WERI-Rb-1 (cell line): ENCODE results near the gene CFAP45.

Experiments used
- DNase-seq: peaks from one replicate; pipeline ENCODE4 v3.0.0-alpha.2; 2020
- H3K27ac ChIP-seq: fragments of 250-450 bp; sonication (Bioruptor Pico); 2 replicates; pipeline ENCODE4 v1.5.1; 2020; ENCODE audit warnings: mild to moderate bottlenecking, moderate library complexity
- H3K27me3 ChIP-seq: fragments of 250-450 bp; sonication (Bioruptor Pico); 2 replicates; pipeline ENCODE4 v1.5.1; 2021; ENCODE audit warnings: mild to moderate bottlenecking, low read depth, moderate library complexity; ENCODE audit not compliant: insufficient read depth, severe bottlenecking
- H3K36me3 ChIP-seq: fragments of 250-450 bp; sonication (Bioruptor Pico); 2 replicates; pipeline ENCODE4 v1.5.1; 2020; ENCODE audit warnings: mild to moderate bottlenecking, moderate library complexity
- H3K4me3 ChIP-seq: 2 replicates; pipeline ENCODE4 v1.5.1; 2011; ENCODE audit warnings: low read depth, mild to moderate bottlenecking, control low read depth, low read length
- H3K9me3 ChIP-seq: fragments of 250-450 bp; sonication (Bioruptor Pico); 2 replicates; pipeline ENCODE4 v1.5.1; 2021; ENCODE audit warnings: mild to moderate bottlenecking, moderate library complexity; ENCODE audit not compliant: severe bottlenecking
- TF ChIP-seq, protein P1 (sequence below): IDR thresholded peaks from 2 replicates; pipeline ENCODE4 v1.5.1; 2011; ENCODE audit warnings: low read depth, mild to moderate bottlenecking, control low read depth, inconsistent platforms, low read length

Gene CFAP45

DNA sequence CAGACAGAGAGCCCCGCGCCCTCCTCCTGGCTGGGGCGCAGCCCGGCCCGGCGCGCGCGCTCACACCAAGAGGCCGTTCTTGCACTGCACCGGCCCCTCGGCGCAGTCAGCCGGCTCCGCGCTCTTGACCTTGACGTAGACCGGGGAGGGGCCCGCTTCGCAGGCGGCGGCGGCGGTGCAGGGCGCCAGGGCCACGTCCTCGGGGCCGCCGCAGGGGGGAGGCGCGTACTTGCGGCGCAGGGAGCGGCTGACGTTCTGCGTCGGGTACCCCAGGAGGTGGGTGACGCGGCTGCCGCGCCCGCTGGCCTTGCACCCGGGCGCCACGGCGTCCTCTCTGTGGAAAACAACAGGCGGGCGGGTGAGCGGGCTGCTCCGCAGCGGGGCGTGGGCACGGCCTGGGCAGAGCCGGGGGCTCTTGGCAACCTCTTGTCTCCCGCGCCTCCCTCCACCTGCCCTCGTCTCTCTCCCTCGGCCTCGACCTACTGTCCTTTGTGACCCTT lies 45.2 kb downstream of the CFAP45 start:
- H3K4me3 ChIP-seq, result peak overlapping the region; percentile 35
- H3K27ac ChIP-seq, result no peak overlapping the region

DNA sequence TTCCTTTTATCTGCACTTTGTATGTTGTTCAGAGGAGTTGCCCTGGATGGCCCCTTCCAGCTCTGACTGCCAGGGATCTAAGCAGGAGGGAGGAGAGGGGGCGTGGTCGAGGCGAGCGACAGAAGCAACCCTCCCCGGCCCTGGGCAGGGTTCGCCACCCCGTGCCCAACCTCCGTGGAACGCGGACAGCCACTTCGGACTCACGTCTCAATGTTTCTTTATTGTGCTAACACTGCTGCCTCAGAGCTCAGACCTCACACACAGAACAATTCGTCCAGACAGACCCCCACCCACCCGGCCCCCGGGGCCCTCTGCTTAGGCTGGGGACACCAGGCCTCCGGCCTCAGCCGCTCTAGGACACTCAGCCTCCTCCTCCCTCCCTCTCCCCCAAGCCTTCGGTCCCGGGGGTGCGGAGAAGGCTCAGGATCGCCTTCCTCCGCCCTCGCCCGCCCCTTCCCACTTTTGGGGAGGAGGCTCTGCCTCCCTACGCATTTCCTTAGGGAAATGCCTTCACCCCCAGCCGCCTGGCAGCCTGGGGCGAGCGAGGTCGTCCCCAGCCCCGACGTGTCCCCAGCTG lies 45.8 kb downstream of the CFAP45 start:
- peak; percentile 51 for DNase-seq
- H3K27ac ChIP-seq, result no peak overlapping the region
- TF ChIP-seq, protein P1, sequence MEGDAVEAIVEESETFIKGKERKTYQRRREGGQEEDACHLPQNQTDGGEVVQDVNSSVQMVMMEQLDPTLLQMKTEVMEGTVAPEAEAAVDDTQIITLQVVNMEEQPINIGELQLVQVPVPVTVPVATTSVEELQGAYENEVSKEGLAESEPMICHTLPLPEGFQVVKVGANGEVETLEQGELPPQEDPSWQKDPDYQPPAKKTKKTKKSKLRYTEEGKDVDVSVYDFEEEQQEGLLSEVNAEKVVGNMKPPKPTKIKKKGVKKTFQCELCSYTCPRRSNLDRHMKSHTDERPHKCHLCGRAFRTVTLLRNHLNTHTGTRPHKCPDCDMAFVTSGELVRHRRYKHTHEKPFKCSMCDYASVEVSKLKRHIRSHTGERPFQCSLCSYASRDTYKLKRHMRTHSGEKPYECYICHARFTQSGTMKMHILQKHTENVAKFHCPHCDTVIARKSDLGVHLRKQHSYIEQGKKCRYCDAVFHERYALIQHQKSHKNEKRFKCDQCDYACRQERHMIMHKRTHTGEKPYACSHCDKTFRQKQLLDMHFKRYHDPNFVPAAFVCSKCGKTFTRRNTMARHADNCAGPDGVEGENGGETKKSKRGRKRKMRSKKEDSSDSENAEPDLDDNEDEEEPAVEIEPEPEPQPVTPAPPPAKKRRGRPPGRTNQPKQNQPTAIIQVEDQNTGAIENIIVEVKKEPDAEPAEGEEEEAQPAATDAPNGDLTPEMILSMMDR, result no peak
- no peaks in the 10 kb centered on the region for H3K36me3 ChIP-seq
- H3K27me3 ChIP-seq, result peaks cover 90% of the 10 kb centered on the region
- peaks cover 8% of the 10 kb centered on the region for H3K9me3 ChIP-seq
- peak overlapping the region; percentile 35 for H3K4me3 ChIP-seq

More for the DNA sequence above, 45.2 kb downstream of the CFAP45 start:
- peak; percentile 42 for DNase-seq
- TF ChIP-seq, protein P1, result no peak
- Histone ChIP-seq H3K9me3 (peaks cover 8% of the 10 kb centered on the region), H3K36me3 (no peaks in the 10 kb centered on the region), H3K27me3 (peaks cover 90% of the 10 kb centered on the region)

DNA sequence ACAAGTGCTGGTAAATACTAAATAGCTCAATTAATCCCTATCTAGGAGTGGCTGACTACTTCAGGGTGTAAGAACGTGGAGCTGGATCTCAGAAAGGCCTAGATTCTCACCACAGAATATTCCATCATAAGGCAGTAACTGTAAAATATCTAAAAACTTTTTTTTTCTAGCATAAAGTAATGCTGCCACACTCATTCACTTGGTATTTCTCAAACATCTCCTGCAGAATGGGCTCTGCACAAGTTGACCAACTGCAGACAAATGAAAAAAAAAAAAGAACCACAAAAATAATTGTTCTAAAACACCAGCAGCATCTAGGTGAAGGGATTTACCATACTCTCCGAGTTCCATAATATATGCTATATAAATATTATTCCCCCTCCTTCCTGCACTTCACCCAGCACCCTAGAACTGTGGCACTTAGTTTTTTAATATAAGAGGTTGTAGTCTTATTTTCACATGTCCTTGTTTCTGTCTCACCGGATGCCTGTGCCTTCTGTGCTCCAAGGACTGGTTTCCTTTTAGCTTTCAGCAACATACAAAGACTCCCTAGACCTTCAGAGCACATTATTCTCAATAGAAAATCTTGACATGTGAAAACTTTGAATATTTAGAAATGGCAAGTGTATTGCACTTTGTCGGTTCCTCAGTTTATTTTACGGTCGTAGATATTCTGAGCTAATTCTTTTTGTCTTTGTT lies 46.4 kb downstream of the CFAP45 start:
- peaks cover 8% of the 10 kb centered on the region for H3K9me3 ChIP-seq
- H3K27me3 ChIP-seq, result peaks cover 92% of the 10 kb centered on the region
- H3K36me3 ChIP-seq, result no peaks in the 10 kb centered on the region
- peak overlapping the region; percentile 35 for H3K4me3 ChIP-seq
- no peak for DNase-seq
- TF ChIP-seq, protein P1, result no peak
- no peak overlapping the region for H3K27ac ChIP-seq

DNA sequence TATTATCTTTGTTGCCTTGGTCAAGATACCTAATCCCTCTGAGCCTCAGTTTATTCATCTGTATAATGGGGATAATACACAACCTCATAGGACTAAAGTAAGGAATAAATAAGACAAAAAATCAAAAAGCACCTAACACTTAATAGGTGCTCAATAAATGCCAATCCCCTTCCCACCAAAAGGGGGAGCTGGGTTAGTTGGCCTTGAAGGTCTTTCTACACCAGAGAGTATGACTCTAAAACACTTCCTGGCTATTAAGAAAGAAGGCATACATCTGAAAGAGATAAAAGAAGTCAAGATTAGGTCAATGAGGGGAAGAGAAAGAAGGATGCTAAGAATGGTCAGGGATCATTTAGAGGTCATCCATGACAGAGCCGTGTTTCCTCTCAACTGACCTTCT lies 48.6 kb downstream of the CFAP45 start:
- H3K36me3 ChIP-seq, result no peaks in the 10 kb centered on the region
- peaks cover 92% of the 10 kb centered on the region for H3K27me3 ChIP-seq
- no peak overlapping the region for H3K27ac ChIP-seq
- peaks cover 8% of the 10 kb centered on the region for H3K9me3 ChIP-seq
- no peak overlapping the region for H3K4me3 ChIP-seq
- TF ChIP-seq, protein P1, result no peak
- no peak for DNase-seq

DNA sequence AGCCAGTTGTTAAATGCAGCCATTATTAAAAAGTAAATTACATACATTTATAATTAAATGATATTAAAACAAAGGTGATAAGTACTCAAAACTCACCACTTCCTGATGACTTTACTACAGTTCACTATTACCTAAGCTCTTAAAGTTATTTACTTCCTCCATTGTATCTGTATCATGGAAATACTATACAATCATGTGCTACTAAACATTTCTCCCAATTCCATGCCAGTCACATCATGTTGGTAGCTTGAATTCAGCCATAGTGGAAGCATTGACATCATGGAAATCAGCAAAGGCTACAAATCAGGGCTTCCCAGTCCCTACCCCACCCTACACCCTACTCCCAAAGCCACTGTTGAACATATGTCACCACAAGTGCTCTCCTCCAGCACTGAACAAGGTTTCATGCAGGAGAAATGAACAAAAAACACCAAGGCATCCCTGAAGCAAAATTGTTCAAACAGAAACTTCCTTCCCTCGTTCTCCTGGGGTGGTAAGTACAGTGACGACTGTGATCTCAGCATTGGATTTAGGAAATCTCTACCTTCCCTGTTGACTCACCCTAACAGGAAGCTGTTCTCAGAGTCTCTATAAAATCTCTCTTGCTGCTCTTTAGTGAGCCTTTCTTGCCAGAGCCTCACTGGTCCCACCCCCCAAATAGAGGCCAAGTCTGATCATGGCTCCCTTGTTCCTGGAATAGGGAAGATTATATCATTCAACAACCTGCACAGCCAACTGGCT lies 50.2 kb downstream of the CFAP45 start:
- peaks cover 89% of the 10 kb centered on the region for H3K27me3 ChIP-seq
- H3K9me3 ChIP-seq, result peaks cover under 1% of the 10 kb centered on the region
- DNase-seq, result no peak
- TF ChIP-seq, protein P1, result no peak
- H3K4me3 ChIP-seq, result no peak overlapping the region
- no peak overlapping the region for H3K27ac ChIP-seq
- H3K36me3 ChIP-seq, result no peaks in the 10 kb centered on the region
